Measurements from ENCODE around the gene NR1H3.
"Not testable (repeated sequence)": the region's sequence is repeated elsewhere in the genome, so short reads cannot be mapped to it uniquely, and the experiment has no call there.

NR1H3 gene

DNA sequence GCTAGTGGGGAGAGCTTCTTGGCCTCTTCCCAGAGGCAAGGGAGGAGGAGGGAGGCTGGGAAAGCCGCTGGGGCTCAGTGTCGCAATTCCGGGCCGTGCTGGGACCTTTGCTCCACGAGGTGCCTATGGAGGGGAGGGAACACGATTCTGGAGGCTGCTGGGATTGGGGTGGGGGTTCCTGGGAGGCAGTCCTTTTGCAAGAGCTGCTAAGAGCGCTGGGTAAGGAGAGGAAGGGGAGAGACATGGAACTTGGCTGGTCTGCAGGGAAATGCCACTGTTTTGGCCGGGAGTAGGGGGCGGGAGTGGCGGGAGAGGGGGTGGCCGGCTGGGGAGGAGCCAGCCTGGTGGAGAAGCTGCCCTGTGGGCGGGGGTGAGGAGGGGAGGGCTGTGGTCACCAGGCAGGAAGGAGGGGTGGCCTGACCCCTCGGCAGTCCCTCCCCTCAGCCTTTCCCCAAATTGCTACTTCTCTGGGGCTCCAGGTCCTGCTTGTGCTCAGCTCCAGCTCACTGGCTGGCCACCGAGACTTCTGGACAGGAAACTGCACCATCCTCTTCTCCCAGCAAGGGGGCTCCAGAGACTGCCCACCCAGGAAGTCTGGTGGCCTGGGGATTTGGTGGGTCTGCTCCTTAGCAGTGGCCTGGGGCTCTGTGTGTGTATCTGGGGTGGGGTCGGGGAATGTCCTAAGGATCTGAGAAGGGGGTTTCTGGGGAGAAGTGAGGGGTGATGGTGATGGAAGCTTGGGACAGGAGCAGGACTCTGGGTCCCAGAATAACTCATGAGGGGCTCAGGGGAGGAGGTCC is at the start of gene NR1H3:
NR1H3 (plus strand) TSS at position 480 of the 800 bp plus-strand sequence. CDS start 1,221 bp downstream, outside the sequence.
- DNase-seq (ENCODE audit: low spot score) (no peak), ATAC-seq (ENCODE audit: low read depth) (peak; percentile 42)
- Histone ChIP-seq H3K27me3 (ENCODE audit: insufficient read depth, poor library complexity, severe bottlenecking) (no peaks in the 10 kb centered on the region), H3K4me3 (ENCODE audit: severe bottlenecking) (no peak within 1 kb of the TSS), H3K4me1 (ENCODE audit: insufficient read depth, poor library complexity, severe bottlenecking) (peaks cover 5% of the 10 kb centered on the region), H3K9me3 (ENCODE audit: severe bottlenecking) (no peaks in the 10 kb centered on the region), H3K36me3 (ENCODE audit: low read depth) (no peaks in the 10 kb centered on the region), H3K27ac (ENCODE audit: poor library complexity, severe bottlenecking) (peak within 1 kb of the TSS; percentile 24)
- TF ChIP-seq, protein P1, sequence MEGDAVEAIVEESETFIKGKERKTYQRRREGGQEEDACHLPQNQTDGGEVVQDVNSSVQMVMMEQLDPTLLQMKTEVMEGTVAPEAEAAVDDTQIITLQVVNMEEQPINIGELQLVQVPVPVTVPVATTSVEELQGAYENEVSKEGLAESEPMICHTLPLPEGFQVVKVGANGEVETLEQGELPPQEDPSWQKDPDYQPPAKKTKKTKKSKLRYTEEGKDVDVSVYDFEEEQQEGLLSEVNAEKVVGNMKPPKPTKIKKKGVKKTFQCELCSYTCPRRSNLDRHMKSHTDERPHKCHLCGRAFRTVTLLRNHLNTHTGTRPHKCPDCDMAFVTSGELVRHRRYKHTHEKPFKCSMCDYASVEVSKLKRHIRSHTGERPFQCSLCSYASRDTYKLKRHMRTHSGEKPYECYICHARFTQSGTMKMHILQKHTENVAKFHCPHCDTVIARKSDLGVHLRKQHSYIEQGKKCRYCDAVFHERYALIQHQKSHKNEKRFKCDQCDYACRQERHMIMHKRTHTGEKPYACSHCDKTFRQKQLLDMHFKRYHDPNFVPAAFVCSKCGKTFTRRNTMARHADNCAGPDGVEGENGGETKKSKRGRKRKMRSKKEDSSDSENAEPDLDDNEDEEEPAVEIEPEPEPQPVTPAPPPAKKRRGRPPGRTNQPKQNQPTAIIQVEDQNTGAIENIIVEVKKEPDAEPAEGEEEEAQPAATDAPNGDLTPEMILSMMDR (IDR thresholded peaks at IDR 0.05; ENCODE audit: poor library complexity, severe bottlenecking), result peak; percentile 33

DNA sequence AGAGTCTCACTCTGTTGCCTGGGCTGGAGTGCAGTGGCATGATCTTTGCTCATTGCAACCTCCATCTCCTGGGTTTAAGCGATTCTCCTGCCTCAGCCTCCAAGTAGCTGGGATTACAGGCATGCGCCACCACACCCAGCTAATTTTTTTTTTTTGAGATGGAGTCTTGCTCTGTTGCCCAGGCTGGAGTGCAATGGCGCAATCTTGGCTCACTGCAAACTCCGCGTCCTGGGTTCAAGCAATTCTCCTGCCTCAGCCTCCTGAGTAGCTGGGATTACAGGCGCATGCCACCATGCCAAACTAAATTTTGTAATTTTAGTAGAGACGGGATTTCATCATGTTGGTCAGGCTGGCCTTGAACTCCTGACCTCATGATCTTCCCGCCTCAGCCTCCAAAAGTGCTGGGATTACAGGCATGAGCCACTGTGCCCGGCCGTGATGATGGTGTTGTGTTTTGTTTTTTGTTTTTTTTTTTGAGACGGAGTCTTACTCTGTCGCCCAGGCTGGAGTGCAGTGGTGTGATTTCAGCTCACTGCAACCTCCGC is 49.7 kb upstream of the NR1H3 start:
- H3K27ac ChIP-seq (ENCODE audit: poor library complexity, severe bottlenecking); H3K9me3 ChIP-seq (ENCODE audit: severe bottlenecking); ATAC-seq (ENCODE audit: low read depth); H3K4me3 ChIP-seq (ENCODE audit: severe bottlenecking); DNase-seq (ENCODE audit: low spot score); H3K27me3 ChIP-seq (ENCODE audit: insufficient read depth, poor library complexity, severe bottlenecking); H3K36me3 ChIP-seq (ENCODE audit: low read depth): not testable (repeated sequence)
- peaks cover 17% of the 10 kb centered on the region for H3K4me1 ChIP-seq (ENCODE audit: insufficient read depth, poor library complexity, severe bottlenecking)

GRCh38 chr11:47208628-47209027 is 49.2 kb upstream of the NR1H3 start:
- Histone ChIP-seq H3K27me3 (ENCODE audit: insufficient read depth, poor library complexity, severe bottlenecking) (no peaks in the 10 kb centered on the region), H3K36me3 (ENCODE audit: low read depth) (no peaks in the 10 kb centered on the region), H3K4me3 (ENCODE audit: severe bottlenecking) (no peak overlapping the region), H3K9me3 (ENCODE audit: severe bottlenecking) (no peaks in the 10 kb centered on the region), H3K4me1 (ENCODE audit: insufficient read depth, poor library complexity, severe bottlenecking) (peaks cover 17% of the 10 kb centered on the region), H3K27ac (ENCODE audit: poor library complexity, severe bottlenecking) (no peak overlapping the region)
- no peak for DNase-seq (ENCODE audit: low spot score)
- TF ChIP-seq, protein P1 (IDR thresholded peaks at IDR 0.05; ENCODE audit: poor library complexity, severe bottlenecking), result no peak
- no peak for ATAC-seq (ENCODE audit: low read depth)

DNA sequence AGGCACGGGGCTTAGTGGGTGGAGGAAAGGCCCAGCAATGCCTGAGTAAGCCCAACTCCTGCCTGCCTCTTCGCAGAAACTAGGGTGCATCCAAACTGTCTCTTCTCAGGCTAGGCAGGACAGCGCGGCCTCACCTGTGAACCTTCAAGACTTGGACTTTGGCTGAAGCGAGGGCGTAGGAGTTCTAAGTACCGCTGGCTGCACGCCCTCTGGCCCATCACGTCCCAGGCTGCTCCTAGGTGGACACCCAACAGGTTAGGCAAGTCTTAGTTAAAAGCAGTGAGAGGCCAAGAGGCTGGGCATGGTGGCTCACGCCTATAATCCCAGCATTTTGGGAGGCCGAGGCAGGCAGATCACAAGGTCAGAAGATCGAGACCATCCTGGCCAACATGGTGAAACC is 44.9 kb upstream of the NR1H3 start:
- H3K9me3 ChIP-seq (ENCODE audit: severe bottlenecking), result no peaks in the 10 kb centered on the region
- H3K27ac ChIP-seq (ENCODE audit: poor library complexity, severe bottlenecking), result no peak overlapping the region
- DNase-seq (ENCODE audit: low spot score) (no peak), ATAC-seq (ENCODE audit: low read depth) (no peak)
- no peak overlapping the region for H3K4me3 ChIP-seq (ENCODE audit: severe bottlenecking)
- TF ChIP-seq, protein P1 (IDR thresholded peaks at IDR 0.05; ENCODE audit: poor library complexity, severe bottlenecking), result no peak
- peaks cover 17% of the 10 kb centered on the region for H3K36me3 ChIP-seq (ENCODE audit: low read depth)
- H3K4me1 ChIP-seq (ENCODE audit: insufficient read depth, poor library complexity, severe bottlenecking), result peaks cover 20% of the 10 kb centered on the region
- H3K27me3 ChIP-seq (ENCODE audit: insufficient read depth, poor library complexity, severe bottlenecking), result no peaks in the 10 kb centered on the region

GRCh38 chr11:47213950-47214565 is 43.7 kb upstream of the NR1H3 start:
- Histone ChIP-seq H3K27me3 (ENCODE audit: insufficient read depth, poor library complexity, severe bottlenecking) (no peaks in the 10 kb centered on the region), H3K36me3 (ENCODE audit: low read depth) (peaks cover 28% of the 10 kb centered on the region), H3K4me1 (ENCODE audit: insufficient read depth, poor library complexity, severe bottlenecking) (peaks cover 24% of the 10 kb centered on the region), H3K9me3 (ENCODE audit: severe bottlenecking) (no peaks in the 10 kb centered on the region), H3K27ac (ENCODE audit: poor library complexity, severe bottlenecking) (peak overlapping the region; percentile 91), H3K4me3 (ENCODE audit: severe bottlenecking) (peak overlapping the region; percentile 46)
- TF ChIP-seq, protein P1 (IDR thresholded peaks at IDR 0.05; ENCODE audit: poor library complexity, severe bottlenecking), result no peak
- ATAC-seq (ENCODE audit: low read depth) (peak; percentile 85), DNase-seq (ENCODE audit: low spot score) (peak; percentile 93)
